NCI-H2081 treated with DMSO at 0.1 percent for 48 hours (cell line): Measurements from ENCODE around the gene FLOT2.
"Not testable (repeated sequence)": the region's sequence is repeated elsewhere in the genome, so short reads cannot be mapped to it uniquely, and the experiment has no call there.

ENCODE experiments used
- DNase-seq: peaks from one replicate; lab custom pipeline; 2025; lab: John Stamatoyannopoulos, UW

The FLOT2 gene

DNA sequence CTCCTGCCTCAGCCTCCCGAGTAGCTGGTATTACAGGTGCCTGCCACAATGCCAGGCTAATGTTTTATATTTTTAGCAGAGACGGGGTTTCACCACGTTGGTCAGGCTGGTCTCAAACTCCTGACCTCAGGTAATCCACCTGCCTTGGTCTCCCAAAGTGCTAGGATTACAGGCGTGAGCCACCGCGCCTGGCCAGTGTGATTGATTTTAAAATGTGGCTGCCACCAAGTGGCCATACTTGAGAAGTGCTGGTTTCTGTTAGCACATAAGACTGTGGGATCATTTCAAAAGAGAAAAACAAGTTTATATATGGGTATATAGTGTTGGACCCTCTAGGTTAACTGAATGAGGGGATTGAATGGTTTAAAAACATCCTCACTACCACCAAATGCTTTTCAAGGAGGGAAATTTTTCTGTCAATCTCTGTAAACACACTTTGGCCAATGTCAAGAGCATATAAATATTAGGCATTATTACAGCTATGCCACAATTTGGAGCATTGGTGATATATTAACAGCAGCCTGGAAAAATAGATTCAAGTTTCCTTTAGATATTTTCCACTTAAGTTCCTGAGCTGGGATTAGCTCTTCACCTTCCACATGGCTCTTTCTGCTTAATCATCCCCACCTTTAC lies 18.9 kb upstream of the FLOT2 start:
- no peak for DNase-seq

DNA sequence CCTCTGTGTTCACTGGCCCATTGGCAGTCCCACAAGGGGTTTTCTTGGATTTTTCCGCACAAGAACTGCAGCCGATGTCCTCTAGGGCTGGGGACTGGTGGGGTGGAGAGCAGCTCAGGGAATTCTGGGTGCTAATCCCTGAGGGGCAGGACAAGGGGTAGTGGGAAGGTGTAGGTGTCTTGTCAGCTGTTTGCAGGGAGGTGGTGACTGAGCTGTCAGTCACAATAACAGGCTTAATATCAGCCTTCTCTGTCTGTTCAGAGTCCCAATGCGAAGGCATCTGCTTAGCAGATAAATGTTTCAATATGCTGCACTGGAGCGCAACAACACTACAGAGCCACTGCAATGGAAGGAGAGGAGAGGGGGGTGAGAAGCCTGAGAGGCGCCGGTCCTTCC lies 15.4 kb upstream of the FLOT2 start:
- no peak for DNase-seq

DNA sequence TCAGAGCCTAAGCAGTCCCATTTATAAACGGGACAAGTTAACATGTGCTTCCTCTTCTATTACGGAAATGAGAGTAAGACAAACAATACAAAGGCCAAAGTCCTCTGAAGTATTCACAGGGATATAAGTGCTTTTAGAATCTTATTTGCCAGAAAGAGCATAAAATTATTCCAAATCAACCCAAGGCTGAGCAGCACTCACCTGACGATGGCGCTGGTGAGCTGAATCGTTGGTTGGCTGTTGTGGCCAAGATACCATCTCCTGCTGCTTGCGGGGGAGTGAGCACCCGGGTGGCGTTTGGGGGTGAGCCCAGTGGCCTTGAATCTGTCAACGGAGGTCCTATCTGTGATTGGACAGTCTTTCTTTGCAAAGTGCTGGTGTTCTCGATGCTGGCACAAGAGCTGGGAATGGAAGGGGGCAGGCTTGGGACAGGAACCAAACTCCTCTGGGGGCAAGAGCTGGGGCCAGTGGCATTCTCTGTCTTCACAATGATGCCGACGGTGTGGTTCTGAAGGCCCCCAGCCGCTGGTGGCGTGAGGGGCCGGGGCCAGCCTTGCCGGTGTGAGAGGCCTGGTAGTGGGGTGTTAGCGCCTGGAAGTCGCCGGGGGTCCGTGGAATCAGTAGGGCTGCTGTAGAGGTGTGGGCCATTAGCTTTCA lies 14.9 kb upstream of the FLOT2 start:
- no peak for DNase-seq

DNA sequence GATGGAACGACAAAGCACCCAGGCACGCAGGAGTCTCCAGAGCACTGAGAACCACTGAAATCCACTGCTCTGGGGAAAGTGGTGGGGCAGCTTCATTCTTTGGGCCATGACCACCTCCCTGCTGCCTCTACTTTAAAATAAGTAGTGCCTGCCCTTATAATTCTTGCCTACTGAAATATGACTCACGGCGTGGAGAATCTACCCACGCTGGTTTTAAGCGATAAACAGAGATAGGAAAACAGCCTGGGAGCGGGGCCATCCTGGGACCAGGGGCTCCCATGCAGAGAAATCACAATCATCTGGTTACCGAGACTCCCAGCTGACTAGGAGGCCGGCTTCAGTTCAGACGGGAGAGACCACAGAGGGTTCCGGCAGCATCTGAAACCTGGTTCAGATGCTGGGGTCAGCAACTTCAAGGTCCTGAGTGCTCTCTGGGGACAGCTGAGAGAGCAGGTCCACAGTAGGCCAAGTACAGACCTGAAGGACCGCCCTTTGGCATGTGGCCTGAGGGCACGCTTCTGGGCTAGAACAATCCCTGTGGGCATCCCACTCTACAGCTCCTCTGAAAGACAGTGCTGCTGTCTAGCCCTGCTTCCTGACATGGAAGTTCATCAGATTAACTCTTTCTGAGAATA lies 14.0 kb upstream of the FLOT2 start:
- DNase-seq: no peak

DNA sequence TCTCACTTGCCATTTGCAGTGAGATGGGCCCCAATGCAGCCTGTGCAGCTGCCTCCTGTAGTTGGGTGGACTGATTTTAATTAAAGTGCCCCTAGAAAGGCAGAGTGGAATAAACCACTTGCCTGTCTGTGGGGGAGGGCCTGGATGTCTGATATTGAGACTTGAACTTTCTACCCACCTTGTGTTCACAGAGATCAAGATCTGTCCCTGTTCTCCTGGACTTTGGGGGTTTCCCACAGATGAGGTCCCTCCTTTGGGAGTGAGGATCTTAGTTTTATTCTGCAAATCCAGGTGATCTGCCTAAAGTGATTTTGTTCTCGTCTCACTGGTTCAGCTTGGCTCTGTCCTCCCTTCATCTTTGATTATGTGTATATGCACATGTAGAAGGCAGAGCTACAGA lies 13.0 kb upstream of the FLOT2 start:
- DNase-seq: no peak

DNA sequence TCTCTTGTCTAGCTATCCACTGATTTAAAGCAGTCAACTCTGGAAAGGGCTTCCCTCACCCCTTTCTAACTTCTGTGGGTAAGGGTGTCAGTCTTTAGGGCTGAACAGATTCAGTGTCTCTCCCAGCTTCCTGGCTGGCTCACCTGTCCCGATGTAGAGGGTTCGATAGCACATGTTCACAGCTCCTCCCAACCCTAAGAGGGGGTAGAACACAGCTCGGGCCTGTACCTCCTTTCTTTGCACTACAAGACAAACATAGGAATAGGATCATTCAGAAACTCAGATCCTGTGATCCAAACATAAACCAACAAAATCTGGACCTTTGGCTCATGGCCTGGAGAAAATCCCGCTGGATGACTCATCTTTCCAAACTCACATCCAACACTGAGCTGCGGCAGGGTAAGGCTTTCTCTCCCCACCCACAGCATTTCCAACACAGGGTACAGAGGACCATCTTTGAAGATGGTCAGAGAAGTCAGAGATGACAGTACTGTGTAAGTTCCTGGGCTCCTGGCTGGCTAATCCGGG lies 11.2 kb upstream of the FLOT2 start:
- no peak for DNase-seq

DNA sequence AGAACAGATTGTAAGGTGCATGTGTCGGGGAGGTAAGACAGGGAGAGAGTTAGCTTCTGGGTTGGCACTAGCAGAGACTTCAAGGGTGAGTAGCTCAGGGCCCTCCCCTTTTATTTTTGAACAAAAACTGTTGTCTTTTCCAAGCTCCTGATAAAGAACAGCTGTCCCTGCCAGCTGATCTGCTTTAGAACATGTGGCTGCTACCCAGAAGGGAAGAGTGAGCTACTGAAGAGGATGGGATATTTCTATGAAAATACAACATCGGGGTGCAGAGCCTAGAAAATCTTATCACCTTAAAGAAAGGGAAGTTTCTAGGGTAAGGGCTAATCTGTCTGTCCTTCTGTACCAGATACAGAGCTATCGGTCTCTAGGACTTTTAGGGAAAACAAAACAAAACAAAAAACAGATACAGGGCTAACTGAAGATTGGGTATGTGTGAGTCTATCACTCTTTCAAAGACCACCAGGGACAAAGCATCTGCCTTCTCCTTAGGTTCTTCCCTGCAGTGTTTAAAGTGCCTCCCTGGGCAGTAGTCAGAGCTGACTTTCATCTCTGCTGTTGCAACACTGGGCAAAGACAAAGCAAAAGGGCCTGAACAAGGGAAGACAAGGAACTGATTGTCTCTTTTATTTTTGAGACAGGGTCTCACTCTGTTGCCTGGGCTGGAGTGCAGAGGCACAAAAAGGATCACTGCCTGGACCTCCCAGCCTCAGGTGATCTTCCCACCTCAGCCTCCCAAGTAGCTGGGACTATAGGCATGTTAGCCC lies 10.4 kb upstream of the FLOT2 start:
- no peak for DNase-seq

DNA sequence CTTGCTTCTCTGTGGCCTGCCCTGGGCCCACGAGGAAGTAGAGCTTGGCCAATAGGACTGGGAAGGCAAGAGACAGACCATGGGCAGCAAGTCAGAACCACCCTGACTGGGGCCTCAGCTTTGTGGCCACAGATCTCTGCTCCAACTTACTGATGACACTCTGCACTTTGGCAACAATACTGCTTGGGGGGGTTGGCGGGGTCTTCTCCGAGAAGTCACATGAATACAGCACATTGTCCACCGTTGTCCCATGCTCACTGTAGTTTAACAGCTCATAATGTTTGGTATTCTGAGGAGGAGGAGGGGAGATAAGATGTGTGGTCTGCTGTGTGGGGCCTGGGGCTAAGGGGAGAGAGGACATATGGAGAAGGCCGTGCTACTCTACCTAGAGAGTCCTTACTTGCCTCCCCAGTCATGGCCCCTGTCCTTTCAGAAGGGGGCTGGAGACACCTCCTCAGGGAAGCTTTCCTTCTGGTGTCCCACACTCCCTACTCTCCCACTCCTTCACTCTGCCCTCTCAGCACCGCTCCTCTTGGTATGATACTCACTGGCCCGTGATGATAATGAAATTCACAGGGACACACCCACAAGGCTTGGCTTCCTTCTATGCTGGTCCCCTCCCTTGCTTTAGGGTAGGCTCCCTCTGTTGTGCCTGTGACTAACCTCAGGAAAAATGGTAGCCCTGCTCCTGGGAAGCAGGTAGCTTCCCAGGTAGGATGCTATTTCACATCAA lies 9.3 kb upstream of the FLOT2 start:
- DNase-seq: no peak

DNA sequence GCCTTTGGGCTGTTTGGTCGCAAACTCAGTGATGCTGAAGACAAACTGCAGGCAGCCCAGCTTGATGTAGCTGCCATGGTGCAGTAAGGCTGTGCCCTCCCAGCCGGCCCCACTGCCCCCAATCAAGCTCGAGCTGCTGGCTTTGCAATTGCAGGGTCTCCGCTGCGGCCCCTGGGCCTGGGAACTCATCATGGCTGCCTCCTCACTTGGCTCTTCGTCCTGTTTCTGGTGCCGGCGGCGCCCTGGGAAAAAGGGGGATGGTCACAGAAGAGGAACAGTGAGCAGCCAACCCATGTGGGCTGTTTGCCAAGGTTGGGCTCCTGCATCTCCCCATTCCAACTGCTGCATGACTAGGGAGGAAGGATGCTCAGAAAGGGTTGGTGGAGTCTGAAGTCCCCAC lies 8.7 kb upstream of the FLOT2 start:
- DNase-seq: no peak

DNA sequence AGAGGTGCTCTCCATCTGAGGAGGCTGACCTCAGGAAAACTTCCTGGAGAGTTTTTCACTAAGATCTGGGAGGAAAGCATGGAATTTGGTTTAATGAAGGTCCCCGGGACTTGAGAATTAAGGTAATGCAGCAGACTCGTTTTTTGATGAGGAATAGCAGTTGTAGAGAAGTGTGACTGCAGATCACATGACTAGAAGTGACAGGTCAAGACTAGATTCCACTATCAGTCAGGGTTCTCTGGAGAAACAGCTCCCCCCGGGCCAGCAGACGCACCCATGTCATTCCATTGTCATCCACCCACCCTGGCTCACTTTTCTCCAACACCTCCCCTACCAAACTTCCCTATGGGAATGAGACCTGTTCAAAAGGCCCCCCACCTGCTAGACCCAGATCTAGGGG lies 7.3 kb upstream of the FLOT2 start:
- DNase-seq: no peak

DNA sequence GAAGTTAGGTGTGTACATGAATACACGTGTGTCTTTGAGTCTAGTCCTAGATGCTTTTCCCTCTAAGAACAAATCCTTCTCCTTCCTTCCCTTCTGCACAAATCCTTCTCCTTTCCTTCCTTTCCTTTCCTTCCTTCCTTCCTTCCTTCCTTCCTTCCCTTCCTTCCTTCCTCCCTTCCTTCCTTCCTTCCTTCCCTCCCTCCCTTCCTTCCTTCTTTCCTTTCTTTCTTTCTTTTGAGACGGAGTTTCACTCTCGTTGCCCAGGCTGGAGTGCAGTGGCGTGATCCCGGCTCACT lies 6.0 kb upstream of the FLOT2 start:
- not testable (repeated sequence) for DNase-seq

DNA sequence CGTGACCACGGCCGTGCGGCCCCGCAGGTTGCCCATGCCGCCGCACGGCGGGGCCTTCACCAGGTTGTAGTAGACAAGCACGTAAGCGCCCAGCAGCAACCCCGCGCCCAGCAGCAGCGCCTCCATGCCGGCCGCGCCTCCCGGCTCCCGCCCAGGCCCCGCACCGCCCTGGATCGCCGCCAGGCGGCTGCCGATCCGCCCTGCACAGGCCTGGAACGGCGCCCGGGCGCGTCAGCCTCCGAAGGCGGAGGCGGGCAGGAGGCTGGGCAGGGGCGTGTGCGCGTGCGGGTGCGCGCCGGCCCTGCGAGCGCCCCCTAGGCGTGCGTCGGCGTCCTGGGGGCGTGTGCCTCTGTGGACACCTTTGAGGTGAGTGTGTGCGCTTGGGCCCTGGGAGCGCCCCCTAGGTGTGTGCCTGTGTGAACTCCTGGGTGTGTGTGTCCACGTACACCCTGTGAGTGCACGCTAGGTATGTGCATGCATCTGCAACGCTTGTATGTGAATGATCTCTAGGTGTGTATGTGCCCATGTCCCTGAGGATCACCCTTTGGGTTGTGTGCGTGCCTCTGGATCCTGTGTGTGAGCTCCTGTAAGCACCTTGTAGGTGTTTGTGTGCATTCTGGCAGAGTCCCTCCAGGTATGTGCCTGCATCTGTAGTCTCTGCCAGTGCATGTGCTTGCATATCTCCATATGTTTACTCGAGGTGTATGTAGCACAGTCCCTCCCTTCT lies 5.4 kb upstream of the FLOT2 start, which contains the start of gene DHRS13:
TSS of gene DHRS13 (minus strand) at position 261 of the 727 bp plus-strand sequence. CDS start at position 126, 135 bp downstream.
- peak; percentile 65 for DNase-seq

DNA sequence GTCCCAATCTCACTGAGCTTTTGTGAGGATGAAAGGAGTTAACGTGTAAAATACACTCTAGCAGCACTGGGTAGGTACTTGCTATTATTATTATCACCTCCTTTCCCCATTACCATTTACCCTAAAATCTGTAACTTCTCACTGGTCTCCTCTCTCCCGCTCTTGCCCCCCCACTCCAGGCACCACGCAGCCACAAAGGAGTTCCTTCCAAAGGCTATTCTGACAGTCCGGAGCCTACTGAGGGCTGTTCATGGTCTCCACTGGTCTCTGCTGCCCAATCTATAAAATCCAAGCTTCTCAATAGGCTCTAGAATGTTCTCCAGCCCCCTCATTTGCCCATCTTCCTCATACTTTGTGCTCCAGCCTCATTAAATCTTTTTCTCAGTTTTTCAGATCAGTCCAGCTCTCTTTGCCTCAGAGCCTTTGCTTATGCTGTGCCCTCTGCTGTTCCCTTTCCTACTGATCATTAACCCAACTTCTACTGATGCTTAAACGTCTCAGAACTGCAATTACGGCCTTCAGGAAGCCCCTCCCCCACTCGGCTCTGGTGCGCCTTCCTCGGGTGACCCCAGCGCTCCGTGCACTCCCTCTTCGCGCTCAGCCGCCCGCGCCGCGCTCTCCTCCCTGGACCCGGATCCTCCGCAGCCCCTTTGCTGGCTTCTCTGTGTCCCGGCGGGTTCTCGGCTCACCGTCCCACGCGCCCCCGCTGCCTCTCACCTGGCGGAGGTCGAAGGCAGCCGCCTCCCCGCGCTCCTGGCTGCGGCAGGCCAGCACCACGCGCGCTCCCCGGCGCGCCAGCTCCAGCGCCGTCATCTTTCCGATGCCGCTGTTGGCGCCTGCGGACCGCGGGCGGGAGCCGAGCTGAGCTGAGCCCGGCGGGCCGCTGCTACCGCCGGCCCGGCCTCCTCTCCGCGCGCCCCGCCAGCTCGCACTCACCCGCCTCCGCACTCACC lies 4.6 kb upstream of the FLOT2 start:
- DNase-seq: no peak

DNA sequence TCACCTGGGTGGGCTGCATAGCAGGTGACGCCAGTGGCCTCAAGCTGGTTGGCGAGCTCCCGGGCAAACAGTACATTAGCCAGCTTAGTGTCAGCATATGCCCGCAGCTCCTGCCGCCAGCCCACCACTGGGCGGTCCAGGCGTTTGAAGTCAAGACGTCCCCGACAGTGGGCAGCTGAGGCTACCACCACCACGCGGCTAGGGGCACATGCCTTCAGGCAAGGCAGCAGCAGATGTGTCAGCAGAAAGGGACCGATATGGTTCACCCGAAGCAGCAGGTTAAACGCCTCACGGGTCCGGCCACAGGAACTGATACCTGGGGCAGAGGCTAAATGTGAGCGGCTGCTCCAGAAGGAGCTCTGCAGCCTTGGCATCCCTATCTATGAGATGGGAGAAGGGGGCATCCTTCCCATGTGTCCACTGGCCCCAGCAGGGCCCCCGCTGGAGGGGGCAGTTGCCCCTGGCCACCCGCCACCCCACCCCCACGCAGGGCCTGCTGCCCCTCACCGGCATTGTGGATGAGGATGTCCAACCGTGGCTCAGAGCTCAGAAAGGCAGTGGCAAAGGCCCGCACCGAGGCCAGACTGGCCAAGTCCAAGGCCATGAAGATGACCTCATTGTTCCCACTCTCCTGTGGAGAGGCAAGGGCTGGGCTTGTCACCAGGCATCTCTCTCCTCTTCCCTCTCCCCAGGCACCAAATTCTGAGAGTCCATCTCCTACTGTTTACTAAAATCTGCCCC lies 3.6 kb upstream of the FLOT2 start:
- DNase-seq: no peak

DNA sequence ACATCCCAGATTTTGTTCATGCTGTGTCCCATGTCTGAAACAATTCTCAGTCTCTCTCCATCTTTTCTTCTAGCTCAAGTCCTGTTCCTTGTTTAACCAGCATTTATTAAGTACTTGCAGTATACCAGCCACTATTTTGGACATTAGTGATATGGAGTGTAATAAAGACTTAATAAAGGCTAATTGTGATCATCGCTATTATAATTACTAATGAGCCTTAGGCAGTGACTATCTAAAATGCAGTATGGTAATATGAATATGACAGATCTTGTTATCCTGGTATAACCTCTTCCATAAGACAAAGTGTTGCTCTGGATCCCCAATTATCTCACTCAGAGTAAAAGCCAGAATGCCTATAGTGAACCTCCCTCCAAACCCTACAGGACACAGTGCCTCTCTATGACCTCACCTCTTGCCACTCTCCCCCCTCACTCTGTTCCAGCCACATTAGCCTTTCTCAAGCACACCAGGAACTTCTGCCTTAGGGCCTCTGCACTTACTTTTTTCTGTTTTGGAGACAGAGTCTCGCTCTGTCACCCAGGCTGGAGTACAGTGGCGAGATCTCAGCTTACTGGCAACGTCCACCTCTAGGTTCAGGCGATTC lies 1.8 kb upstream of the FLOT2 start:
- no peak for DNase-seq

DNA sequence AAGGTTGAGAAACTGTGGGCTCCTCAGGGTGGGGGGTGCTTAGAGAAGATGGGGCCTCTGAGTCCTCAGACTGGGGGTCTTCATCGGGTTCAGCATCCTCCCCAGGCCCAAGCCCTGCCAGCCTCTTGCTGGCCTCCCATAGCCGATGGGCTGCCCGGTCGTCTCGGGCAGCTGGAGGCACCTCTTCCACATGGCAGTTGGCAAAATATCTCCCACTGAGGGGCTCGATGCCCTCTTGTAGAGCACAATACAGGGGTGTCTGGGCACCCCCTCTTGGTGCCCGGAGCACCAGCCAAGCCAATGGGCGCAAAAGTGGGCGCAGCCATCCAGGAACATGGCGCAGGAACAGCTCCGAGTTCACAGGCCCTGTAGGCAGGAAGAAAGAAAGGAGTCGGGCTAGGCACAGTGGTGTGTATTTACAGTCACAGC lies 1.0 kb upstream of the FLOT2 start:
- no peak for DNase-seq

DNA sequence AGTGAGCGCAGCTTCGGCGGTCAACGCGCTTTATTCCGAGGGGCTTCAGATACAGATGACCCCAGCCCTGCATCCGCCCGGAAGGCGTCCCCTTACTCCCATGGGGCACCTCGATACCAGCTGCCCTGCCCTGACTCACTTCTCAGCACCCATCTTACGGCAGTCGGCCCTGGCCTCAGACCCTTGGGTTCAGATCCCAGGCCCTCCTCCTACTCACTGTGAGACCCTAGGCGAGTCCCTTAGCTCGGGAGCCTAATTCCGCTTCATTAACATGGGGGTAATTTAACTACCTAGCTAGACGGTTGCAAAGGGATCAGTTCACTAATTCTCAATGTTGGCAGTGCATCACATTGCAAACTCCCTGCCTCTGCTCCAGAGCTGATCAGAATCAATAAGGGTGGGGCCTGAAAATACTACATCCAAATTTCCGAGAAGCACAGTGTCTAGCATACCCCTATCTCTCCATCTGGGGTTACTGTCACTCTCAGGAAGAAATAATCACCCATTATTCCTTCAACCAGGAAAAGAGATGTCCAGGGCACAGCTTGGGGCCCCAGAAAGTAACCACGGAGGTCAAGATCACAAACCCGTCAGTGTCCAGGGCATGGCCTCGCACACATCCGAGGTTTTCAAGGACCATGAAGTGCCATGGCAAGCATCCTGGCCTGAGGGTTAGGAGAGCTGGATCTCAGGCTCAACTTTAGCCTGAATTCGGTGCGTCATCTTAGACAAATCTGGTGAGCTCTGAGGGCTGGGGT lies 415 bp upstream of the FLOT2 start:
- DNase-seq: no peak

DNA sequence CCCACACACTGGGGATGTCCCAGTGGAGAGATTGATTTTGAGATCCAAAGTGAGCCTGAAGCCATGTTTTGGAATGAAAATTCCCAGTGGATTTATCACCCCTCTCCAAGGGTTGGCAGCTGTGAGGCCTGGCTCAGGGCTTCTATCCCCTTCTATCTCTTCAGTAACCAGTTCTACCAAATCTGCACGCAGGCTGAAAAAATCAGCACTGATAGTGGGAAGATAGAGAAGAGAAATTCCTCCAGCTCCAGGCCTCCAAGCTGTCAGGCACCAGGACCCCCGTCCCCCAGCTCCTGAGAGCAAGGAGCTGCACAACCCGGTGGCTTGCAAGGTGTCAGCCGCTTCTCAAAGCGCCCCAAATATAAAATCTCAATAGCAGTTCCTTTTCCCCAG lies 1.0 kb downstream of the FLOT2 start:
- DNase-seq: no peak
